Stimulated activated CD8-positive, alpha-beta memory T cell treated with anti-CD3 and anti-CD28 coated beads, Interleukin-7, amount 100 ng/mL, for 24 hours (primary cell): ENCODE data around the gene ATP1A2.

Source experiments
- DNase-seq: peaks from one replicate; pipeline ENCODE4 v3.0.0-alpha.2; 2020; ENCODE audit warnings: low read depth

ATP1A2 gene

GRCh38 chr1:160177231-160177630 lies 61.7 kb downstream of the ATP1A2 start:
- DNase-seq = no peak

GRCh38 chr1:160177667-160178066 lies 62.1 kb downstream of the ATP1A2 start:
- DNase-seq = no peak

- DNase-seq = no peak
Observed at GRCh38 chr1:160178731-160179130, 63.2 kb downstream of the ATP1A2 start.

GRCh38 chr1:160179336-160179735 lies 63.8 kb downstream of the ATP1A2 start:
- no peak for DNase-seq

- no peak for DNase-seq
Observed at GRCh38 chr1:160186246-160186645, 70.7 kb downstream of the ATP1A2 start.

- no peak for DNase-seq
Observed at GRCh38 chr1:160186729-160187128, 71.2 kb downstream of the ATP1A2 start.

GRCh38 chr1:160187407-160187806 lies 71.8 kb downstream of the ATP1A2 start:
- DNase-seq = no peak

- no peak for DNase-seq
Observed at GRCh38 chr1:160188341-160188740, 72.8 kb downstream of the ATP1A2 start.

GRCh38 chr1:160189649-160190625 lies 74.4 kb downstream of the ATP1A2 start, which contains the start of gene CASQ1:
Gene CASQ1, plus strand, starts transcription at chr1:160190575. Its CDS starts 177 bp downstream, at chr1:160190752.
- no peak for DNase-seq

GRCh38 chr1:160191756-160192155 lies 76.2 kb downstream of the ATP1A2 start:
- DNase-seq = no peak

- DNase-seq = no peak
Observed at GRCh38 chr1:160192234-160192633, 76.7 kb downstream of the ATP1A2 start.
